HG02852 (cell line): Measurements from ENCODE around the gene MTAP.

Experiments
- ATAC-seq: cut with Tn5 transposase; IDR thresholded peaks from one replicate; pipeline ENCODE4 v1.9.1; 2021; ENCODE audit warnings: mild to moderate bottlenecking, moderate library complexity; ENCODE audit not compliant: unreplicated experiment

The MTAP gene

GRCh38 chr9:21841133-21841532 is 38.7 kb downstream of the MTAP start:
- no peak for ATAC-seq

GRCh38 chr9:21848615-21849014 is 46.2 kb downstream of the MTAP start:
- no peak for ATAC-seq

DNA sequence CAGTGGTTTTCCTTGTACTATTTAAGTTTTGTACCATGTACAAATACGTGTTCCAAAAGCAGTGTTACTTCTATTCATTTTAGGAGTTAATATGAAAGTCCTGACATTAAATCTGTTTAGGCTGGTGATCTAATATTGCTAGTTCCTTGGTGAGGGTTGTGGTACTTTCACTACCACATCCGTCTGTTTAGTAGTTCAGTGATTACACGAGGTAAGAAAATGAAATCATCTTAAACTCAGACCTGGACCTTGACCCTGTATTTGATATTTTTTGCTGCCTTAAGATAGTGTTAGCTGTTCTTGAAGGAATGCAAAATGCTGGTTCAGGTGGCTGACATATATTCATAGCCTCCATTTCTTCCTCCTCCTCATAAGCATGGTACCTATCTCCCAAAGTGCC is 50.3 kb downstream of the MTAP start:
- ATAC-seq: peak; percentile 96

- ATAC-seq: no peak
Measured at GRCh38 chr9:21853414-21853813, 51.0 kb downstream of the MTAP start.

DNA sequence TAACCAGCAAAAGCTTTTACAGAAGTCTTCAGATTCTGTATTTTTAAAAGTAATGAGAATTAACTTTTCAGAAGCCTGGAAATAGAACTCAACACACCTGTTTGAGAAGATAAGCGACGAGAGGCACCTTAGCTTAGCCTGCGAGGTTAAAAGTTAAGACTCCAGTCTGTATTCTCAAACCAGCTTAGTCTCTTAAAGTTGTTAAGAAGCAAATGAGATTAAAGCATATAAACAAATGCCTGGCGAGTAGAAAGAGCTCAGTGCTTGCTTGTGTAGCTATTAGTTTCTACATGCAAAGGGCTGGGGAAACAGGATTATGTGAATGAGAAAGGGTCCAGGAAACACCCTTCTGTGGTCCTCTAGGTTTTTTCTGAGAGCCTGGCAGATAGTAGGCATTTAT is 51.7 kb downstream of the MTAP start:
- ATAC-seq: no peak

DNA sequence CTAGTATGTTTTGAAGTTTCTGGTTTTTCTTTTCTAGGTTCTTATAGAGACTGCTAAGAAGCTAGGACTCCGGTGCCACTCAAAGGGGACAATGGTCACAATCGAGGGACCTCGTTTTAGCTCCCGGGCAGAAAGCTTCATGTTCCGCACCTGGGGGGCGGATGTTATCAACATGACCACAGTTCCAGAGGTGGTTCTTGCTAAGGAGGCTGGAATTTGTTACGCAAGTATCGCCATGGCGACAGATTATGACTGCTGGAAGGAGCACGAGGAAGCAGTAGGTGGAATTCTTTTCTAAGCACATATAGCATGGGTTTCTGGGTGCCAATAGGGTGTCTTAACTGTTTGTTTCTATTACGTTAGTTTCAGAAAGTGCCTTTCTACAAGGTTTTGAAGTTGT is 52.2 kb downstream of the MTAP start:
- no peak for ATAC-seq

GRCh38 chr9:21856301-21857094 is 54.1 kb downstream of the MTAP start:
- no peak for ATAC-seq

GRCh38 chr9:21862871-21863270 is 60.4 kb downstream of the MTAP start:
- no peak for ATAC-seq

DNA sequence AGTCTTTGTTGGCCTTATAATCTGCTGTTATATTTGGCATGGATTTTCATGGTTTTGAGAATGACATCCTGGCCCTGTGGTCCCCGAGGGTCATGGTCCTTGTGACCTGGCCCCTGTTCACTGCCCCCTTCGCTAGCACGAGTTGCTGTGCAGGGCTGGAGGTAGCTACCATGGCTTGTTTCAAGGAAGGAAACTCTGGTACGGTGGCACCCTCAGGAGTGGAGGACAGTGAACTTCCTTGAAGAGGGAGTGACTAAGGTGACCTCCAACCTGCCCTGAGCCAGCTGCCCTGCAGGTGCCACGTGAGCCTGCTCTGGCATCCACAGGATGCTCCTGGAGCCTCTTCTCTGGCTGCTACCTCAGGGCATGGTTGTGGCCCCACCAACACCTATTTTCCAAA is 62.1 kb downstream of the MTAP start:
- ATAC-seq: no peak

- no peak for ATAC-seq
Measured at GRCh38 chr9:21866302-21866701, 63.9 kb downstream of the MTAP start.

- ATAC-seq: no peak
Measured at GRCh38 chr9:21871256-21871975, 69.0 kb downstream of the MTAP start.

DNA sequence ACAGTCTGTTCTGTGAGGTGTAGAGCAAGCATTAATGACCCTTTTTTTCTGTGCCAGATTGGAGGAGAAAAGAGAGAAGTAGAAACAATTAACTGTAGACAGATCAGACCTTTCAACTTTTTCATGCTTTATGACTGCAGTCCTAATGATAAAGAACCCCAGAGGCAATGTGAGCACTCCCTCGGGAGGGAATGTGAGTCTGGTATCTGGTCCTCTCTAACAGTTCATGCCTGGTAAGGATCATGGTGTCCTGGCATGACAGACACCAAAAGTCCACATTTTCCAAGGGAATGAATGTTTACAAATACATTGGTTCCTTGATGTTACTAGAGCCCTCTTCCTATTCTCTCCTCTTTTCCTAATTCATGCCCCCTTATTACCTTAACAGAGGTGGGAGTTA is 70.3 kb downstream of the MTAP start:
- no peak for ATAC-seq

GRCh38 chr9:21873540-21874221 is 71.2 kb downstream of the MTAP start:
- no peak for ATAC-seq

DNA sequence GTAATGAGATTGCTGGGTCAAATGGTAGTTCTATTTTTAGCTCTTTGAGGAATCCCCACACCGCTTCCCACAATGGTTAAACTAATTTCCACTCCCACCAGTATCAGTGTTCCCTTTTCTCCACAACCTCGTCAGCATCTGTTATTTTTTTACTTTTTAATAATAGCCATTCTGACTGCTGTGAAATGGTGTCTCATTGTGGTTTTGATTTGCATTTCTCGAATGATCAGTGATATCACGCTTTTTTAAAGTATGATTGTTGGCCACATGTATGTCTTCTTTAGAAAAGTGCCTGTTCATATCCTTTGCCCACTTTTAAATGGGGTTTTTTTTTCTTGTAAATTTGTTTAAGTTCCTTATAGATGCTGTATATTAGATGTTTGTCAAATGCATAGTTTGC is 73.5 kb downstream of the MTAP start:
- no peak for ATAC-seq

GRCh38 chr9:21883642-21884041 is 81.2 kb downstream of the MTAP start:
- no peak for ATAC-seq

GRCh38 chr9:21889673-21890072 is 87.2 kb downstream of the MTAP start:
- no peak for ATAC-seq

DNA sequence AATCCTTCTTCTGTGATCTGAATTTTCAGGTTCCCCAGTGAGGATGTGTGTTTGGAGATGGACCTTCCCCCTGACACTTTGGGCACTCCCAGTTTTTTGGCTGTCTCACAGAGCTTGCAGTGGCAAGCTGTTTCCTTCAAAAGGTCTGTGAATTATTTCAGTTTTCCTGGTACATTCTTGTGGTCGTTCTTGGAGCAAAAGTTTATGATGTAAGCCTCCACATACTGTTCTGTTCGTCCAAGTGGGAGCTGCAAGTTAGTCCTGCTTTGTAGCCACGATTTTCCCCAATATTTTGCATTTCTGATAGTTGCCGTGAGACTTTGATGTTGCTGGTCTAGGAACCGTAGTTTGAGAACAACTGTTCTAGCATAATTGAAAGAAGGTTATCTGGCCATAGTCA is 88.3 kb downstream of the MTAP start:
- ATAC-seq: no peak

- no peak for ATAC-seq
Measured at GRCh38 chr9:21901546-21901945, 99.1 kb downstream of the MTAP start.

GRCh38 chr9:21902136-21902535 is 99.7 kb downstream of the MTAP start:
- ATAC-seq: no peak

GRCh38 chr9:21903380-21903965 is 101.0 kb downstream of the MTAP start:
- no peak for ATAC-seq

- ATAC-seq: no peak
Measured at GRCh38 chr9:21904371-21904770, 101.9 kb downstream of the MTAP start.

GRCh38 chr9:21904776-21905175 is 102.3 kb downstream of the MTAP start:
- ATAC-seq: no peak
